ENCODE measurements around the gene GP1BA.
"Not testable (repeated sequence)": the region's sequence is repeated elsewhere in the genome, so short reads cannot be mapped to it uniquely, and the experiment has no call there.

The GP1BA gene

GRCh38 chr17:4901648-4902344 lies 30.3 kb upstream of the GP1BA start:
- DNase-seq (ENCODE audit: low read depth in 2 of 2) = no peak

- no peak for DNase-seq (ENCODE audit: low read depth in 2 of 2)
These were observed 29.5 kb upstream of the GP1BA start for GRCh38 chr17:4902540-4902939.

- no peak for DNase-seq (ENCODE audit: low read depth in 2 of 2)
These were observed 28.8 kb upstream of the GP1BA start, which contains the start of gene CHRNE for GRCh38 chr17:4903051-4903818. TSS of gene CHRNE (minus strand) at chr17:4903098. CDS start at chr17:4903063, 35 bp downstream.

- DNase-seq (ENCODE audit: low read depth in 2 of 2) = not testable (repeated sequence)
These were observed 25.4 kb upstream of the GP1BA start for GRCh38 chr17:4906642-4907041.

GRCh38 chr17:4908301-4908700 lies 23.8 kb upstream of the GP1BA start:
- DNase-seq (ENCODE audit: low read depth in 2 of 2) = no peak

- DNase-seq (ENCODE audit: low read depth in 2 of 2) = peak; percentile 68 to 69
These were observed 23.2 kb upstream of the GP1BA start for GRCh38 chr17:4908711-4909496.

- DNase-seq (ENCODE audit: low read depth in 2 of 2) = no peak
These were observed 18.1 kb upstream of the GP1BA start for GRCh38 chr17:4913994-4914393.

GRCh38 chr17:4914551-4914950 lies 17.5 kb upstream of the GP1BA start:
- DNase-seq (ENCODE audit: low read depth in 2 of 2) = not testable (repeated sequence)

GRCh38 chr17:4919511-4920047 lies 12.5 kb upstream of the GP1BA start:
- DNase-seq (ENCODE audit: low read depth in 2 of 2) = no peak

GRCh38 chr17:4920351-4921048 lies 11.6 kb upstream of the GP1BA start:
- DNase-seq (ENCODE audit: low read depth in 2 of 2) = no peak

- no peak for DNase-seq (ENCODE audit: low read depth in 2 of 2)
These were observed 10.8 kb upstream of the GP1BA start for GRCh38 chr17:4921320-4921719.

- DNase-seq (ENCODE audit: low read depth in 2 of 2) = not testable (repeated sequence)
These were observed 5.3 kb upstream of the GP1BA start for GRCh38 chr17:4926577-4927335.

- no peak for DNase-seq (ENCODE audit: low read depth in 2 of 2)
These were observed 3.2 kb upstream of the GP1BA start for GRCh38 chr17:4928881-4929280.

- no peak for DNase-seq (ENCODE audit: low read depth in 2 of 2)
These were observed 679 bp downstream of the GP1BA start for GRCh38 chr17:4932756-4933155.

- DNase-seq (ENCODE audit: low read depth in 2 of 2) = no peak
These were observed 1.6 kb downstream of the GP1BA start for GRCh38 chr17:4933646-4934045.

GRCh38 chr17:4934173-4934979 lies 2.3 kb downstream of the GP1BA start:
- no peak for DNase-seq (ENCODE audit: low read depth in 2 of 2)

- DNase-seq (ENCODE audit: low read depth in 2 of 2) = no peak
These were observed 3.6 kb downstream of the GP1BA start for GRCh38 chr17:4935650-4936049.

- no peak for DNase-seq (ENCODE audit: low read depth in 2 of 2)
These were observed 4.4 kb downstream of the GP1BA start for GRCh38 chr17:4936436-4936835.

GRCh38 chr17:4937553-4937952 lies 5.5 kb downstream of the GP1BA start:
- DNase-seq (ENCODE audit: low read depth in 2 of 2) = no peak

- no peak for DNase-seq (ENCODE audit: low read depth in 2 of 2)
These were observed 6.0 kb downstream of the GP1BA start for GRCh38 chr17:4938069-4938491.
